Lower leg skin (tissue), 4 donors: ENCODE data around the gene LEF1. TPM values are rescaled to one million over a fixed set of nuclear protein-coding genes. Genes with fewer than 3 reads are reported as not detected.

Experiments used
- DNase-seq, 2 donors: peaks; one replicate each; pipeline ENCODE4 v3.0.0-alpha.2; 2019; ENCODE audit warnings: low spot score in 2 of 2
- H3K4me3 ChIP-seq: fragments of 200-600 bp; sonication (generic); 2 replicates; pipeline ENCODE4 v1.5.1; 2017; ENCODE audit warnings: mild to moderate bottlenecking, low read depth; ENCODE audit not compliant: poor library complexity, severe bottlenecking
- POLR2A ChIP-seq, 2 donors: fragments of 450-650 bp; IDR thresholded peaks; one replicate each; pipeline ENCODE4 v1.6.1; 2016 to 2017; ENCODE audit warnings: antibody characterized with exemption in 2 of 2, mild to moderate bottlenecking in 1 of 2, moderate library complexity in 1 of 2
- WGBS, 2 donors: methylation state at CpG; one replicate each; pipeline ENCODE4 v1.1.5; 2018; 5-methylcytosine and 5-hydroxymethylcytosine counted together
- intact Hi-C: fragments of 100-400 bp; cut with DNase I; formaldehyde crosslinking; loops from one replicate; pipeline ENCODE4 v1.15.0; 2023; ENCODE audit warnings: low total_unique reads
- total RNA-seq, 4 donors: library from RNA; depleted of rRNA; stranded (reverse); fragments of >200 nt; gene quantifications; one replicate each; pipeline ENCODE4 v1.1.0, GENCODE V29; 2016
- TF ChIP-seq, protein P1 (sequence below), 3 donors: fragments of 450-650 bp; IDR thresholded peaks; one replicate each; pipeline ENCODE4 v1.5.1; 2016; ENCODE audit warnings: antibody characterized with exemption in 3 of 3, mild to moderate bottlenecking in 3 of 3, moderate library complexity in 2 of 3

The LEF1 gene
- total RNA-seq, 4 donors from 2014 or later = 1.7 to 17.8 (median 7.8) TPM

DNA sequence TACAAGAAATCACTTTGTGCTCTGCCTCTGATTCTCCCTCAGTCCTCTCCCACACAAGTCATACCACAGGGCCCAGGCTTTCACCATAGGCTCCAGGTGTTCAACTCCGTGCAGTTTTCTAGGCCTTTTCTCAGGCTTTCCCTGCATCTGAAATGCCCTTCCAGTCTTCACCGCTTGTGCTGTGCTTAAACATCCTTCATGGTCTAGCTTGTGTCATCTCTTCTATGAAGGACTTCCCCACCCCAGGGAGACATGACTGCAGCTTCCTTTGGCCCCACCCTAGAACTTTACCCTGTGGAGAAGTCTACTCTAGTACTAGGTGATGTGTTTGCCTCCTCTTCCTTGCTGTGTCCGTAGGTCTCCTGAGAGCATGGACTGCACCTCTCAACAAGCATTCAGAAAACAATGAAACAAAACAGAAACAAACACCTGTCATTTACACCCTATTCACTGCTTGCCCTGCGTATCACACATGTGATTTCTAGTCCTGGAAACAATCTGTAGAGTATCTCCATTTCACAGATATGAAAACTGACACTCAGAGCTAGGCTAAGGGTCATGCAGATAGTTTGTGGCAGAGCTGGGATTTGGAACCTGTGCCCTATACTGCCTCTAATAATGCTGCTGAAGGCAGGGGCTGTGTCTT, 22.7 kb upstream of the LEF1 start:
- DNase-seq = no peak
- intact Hi-C loops = no loop called here
- H3K4me3 ChIP-seq = no peak overlapping the region
- 96 to 99% methylated on average over 4 of the region's 4 CpGs for WGBS, 2 donors
- TF ChIP-seq, protein P1, sequence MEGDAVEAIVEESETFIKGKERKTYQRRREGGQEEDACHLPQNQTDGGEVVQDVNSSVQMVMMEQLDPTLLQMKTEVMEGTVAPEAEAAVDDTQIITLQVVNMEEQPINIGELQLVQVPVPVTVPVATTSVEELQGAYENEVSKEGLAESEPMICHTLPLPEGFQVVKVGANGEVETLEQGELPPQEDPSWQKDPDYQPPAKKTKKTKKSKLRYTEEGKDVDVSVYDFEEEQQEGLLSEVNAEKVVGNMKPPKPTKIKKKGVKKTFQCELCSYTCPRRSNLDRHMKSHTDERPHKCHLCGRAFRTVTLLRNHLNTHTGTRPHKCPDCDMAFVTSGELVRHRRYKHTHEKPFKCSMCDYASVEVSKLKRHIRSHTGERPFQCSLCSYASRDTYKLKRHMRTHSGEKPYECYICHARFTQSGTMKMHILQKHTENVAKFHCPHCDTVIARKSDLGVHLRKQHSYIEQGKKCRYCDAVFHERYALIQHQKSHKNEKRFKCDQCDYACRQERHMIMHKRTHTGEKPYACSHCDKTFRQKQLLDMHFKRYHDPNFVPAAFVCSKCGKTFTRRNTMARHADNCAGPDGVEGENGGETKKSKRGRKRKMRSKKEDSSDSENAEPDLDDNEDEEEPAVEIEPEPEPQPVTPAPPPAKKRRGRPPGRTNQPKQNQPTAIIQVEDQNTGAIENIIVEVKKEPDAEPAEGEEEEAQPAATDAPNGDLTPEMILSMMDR (IDR thresholded peaks at IDR 0.05) = no peak
- no peak for TF ChIP-seq POLR2A (IDR thresholded peaks at IDR 0.05)

DNA sequence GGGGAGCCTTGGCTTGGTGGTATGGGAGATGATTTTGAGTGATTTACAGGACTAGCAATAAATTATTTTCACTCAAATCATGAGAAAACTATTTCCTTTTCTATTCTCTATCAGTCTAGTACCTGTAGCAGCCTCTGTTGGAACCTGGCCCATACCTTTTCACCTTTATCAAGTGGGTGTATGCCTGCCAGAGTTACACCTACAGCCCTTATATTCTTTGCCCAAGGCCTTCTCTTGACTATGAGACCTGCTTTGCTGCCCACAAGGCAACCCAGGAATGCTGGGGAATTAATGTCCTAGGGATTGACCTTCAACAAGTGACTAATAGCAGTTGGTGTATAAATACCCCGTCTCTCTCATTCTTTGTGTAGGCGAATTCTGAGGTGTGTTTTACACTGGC, 20.0 kb upstream of the LEF1 start:
- WGBS, 2 donors = 80 to 85% methylated on average over 2 of the region's 2 CpGs
- DNase-seq = no peak
- TF ChIP-seq, protein P1 (IDR thresholded peaks at IDR 0.05) = no peak
- TF ChIP-seq POLR2A (IDR thresholded peaks at IDR 0.05) = no peak
- intact Hi-C loops = no loop called here
- no peak overlapping the region for H3K4me3 ChIP-seq

DNA sequence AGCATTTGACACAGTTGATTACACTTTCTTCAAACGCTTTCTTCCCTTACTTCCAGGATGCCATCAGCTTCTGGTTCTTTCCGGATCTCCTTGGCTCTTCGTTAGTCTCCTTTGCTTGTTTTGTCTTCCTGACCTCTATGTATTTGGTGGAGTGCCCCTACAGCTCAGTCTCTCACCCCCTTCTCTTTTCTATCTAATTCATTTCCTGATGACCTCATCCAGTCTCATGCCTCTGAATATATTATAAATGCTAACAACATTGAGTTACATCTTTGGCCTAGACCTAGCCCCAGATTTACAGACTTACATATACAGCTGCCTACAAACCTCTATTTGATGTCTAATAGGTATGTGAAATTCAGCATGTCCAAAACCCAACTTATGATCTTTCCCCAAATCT, 16.5 kb upstream of the LEF1 start:
- TF ChIP-seq, protein P1 (IDR thresholded peaks at IDR 0.05) = no peak
- TF ChIP-seq POLR2A (IDR thresholded peaks at IDR 0.05) = no peak
- intact Hi-C loops = no loop called here
- 88 to 95% methylated on average over 3 of the region's 3 CpGs for WGBS, 2 donors
- no peak overlapping the region for H3K4me3 ChIP-seq
- no peak for DNase-seq

DNA sequence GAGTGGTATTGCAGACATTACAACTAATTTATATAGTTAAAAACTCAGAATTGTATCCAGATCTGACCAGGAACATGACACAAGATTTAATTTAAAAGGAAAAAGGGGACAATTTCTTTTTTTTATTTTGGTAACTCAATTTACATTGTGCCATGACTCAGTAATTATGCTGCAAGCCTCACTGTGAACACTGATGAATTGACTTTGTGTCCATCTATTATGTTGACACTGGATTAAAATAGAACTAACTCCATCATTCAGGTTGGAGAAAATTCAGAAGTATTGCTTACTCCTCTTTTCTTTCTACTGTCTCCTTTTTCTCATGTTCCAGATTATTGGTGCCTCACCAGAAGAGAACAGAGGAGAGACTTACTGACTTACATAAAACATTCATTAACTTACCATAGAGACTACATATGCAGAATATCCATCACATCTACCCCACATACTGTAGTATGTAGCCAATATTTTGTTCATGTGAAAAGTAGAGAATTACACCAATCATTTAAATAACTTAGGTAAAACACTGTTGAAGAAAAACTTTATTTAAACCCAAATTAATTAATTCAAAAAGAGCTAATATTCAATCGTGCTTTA, 15.8 kb upstream of the LEF1 start:
- WGBS, 2 donors = 79 to 92% methylated on average over 1 of the region's 1 CpG
- intact Hi-C loops = no loop called here
- TF ChIP-seq, protein P1 (IDR thresholded peaks at IDR 0.05) = no peak
- TF ChIP-seq POLR2A (IDR thresholded peaks at IDR 0.05) = no peak
- H3K4me3 ChIP-seq = no peak overlapping the region
- no peak for DNase-seq

DNA sequence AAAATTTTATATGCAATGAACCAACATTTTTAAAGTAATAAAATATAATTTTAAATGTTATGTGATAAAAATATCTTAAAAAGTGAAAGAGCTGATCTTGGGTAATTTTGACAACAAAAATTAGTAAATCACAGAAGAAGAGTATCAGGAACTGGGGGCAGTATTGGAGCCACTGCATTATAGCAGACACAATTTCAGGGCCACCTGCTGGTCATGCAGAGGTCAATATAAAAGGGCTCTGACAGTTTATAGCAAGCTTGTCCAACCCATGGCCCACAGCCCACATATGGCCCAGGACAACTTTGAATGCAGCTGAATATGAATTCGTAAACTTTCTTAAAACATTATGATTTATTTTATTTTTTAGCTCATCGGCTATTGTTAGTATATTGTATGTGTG, 13.0 kb upstream of the LEF1 start:
- no peak overlapping the region for H3K4me3 ChIP-seq
- no peak for DNase-seq
- WGBS, 2 donors = 95 to 96% methylated on average over 2 of the region's 2 CpGs
- TF ChIP-seq POLR2A (IDR thresholded peaks at IDR 0.05) = no peak
- TF ChIP-seq, protein P1 (IDR thresholded peaks at IDR 0.05) = no peak
- intact Hi-C loops = no loop called here

DNA sequence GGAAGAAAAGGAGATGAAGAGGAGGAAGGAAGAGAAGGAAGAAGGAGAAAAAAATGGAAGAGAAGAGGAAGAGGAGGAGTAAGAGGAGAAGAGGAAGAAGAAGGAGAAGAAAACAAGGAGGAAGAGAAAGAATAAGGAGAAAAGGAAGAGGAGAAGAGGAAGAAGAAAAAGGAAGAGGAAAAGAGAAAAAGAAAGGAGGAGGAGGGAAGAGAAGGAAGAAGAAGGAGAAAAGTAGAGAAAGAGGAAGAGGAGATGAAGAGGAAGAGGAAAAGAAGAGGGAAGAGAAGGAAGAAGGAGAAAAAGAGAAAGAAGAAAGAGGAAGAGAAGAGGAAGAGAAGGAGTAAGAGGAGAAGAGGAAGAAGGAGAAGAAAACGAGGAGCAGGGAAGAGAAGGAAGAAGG, 11.8 kb upstream of the LEF1 start:
- no peak for DNase-seq
- H3K4me3 ChIP-seq = no peak overlapping the region
- TF ChIP-seq, protein P1 (IDR thresholded peaks at IDR 0.05) = no peak
- no peak for TF ChIP-seq POLR2A (IDR thresholded peaks at IDR 0.05)
- intact Hi-C loops = no loop called here
- WGBS, 2 donors = 75 to 77% methylated on average over 1 of the region's 1 CpG
